MCF 10A (cell line): ENCODE results near the gene ZNF479. TPM values are rescaled to one million over a fixed set of nuclear protein-coding genes. Genes with fewer than 3 reads are reported as not detected.
"Not testable (repeated sequence)": the region's sequence is repeated elsewhere in the genome, so short reads cannot be mapped to it uniquely, and the experiment has no call there.

Experiments used
- Bru-seq: library from RNA; stranded (reverse); fragments of 400-500 nt; gene quantifications from one replicate; lab custom pipeline; 2021; lab: Mats Ljungman, UMichigan
- BruChase-seq, 2 experiments: library from RNA; stranded (reverse); fragments of 400-500 nt; gene quantifications; one replicate each; lab custom pipeline; 2021; lab: Mats Ljungman, UMichigan
- BruUV-seq: library from RNA; stranded (reverse); fragments of 400-500 nt; replicated peaks from 2 replicates; lab custom pipeline; 2021; lab: Mats Ljungman, UMichigan
- CTCF ChIA-PET: fragments of 300-600 bp; sonication (Branson Sonifier 250); formaldehyde crosslinking; extraction: SDS; loops from one replicate; lab custom pipeline; 2021; ENCODE audit warnings: antibody characterized with exemption, inconsistent platforms; lab: Yijun Ruan, JAX
- POLR2A ChIA-PET: fragments of 300-600, 350-650 bp; sonication (Branson Sonifier 250); formaldehyde crosslinking; extraction: SDS; loops from one replicate; lab custom pipeline; 2020; ENCODE audit warnings: antibody characterized with exemption, inconsistent platforms; lab: Yijun Ruan, JAX
- DNase-seq: peaks from one replicate; pipeline ENCODE4 v3.0.0-alpha.2; 2018; ENCODE audit not compliant: unreplicated experiment
- H3K27ac Mint-ChIP-seq: one replicate; pipeline ENCODE4 v1.8.0; 2022; ENCODE audit warnings: mild to moderate bottlenecking, low read depth, mixed read lengths; ENCODE audit not compliant: unreplicated experiment
- H3K27me3 Mint-ChIP-seq: one replicate; pipeline ENCODE4 v1.8.0; 2022; ENCODE audit warnings: mixed read lengths; ENCODE audit not compliant: insufficient read depth, unreplicated experiment
- H3K36me3 Mint-ChIP-seq: one replicate; pipeline ENCODE4 v1.8.0; 2022; ENCODE audit warnings: mild to moderate bottlenecking, moderate library complexity, mixed read lengths; ENCODE audit not compliant: insufficient read depth, unreplicated experiment
- H3K4me1 Mint-ChIP-seq: one replicate; pipeline ENCODE4 v1.8.0; 2022; ENCODE audit warnings: mixed read lengths; ENCODE audit not compliant: insufficient read depth, unreplicated experiment
- H3K4me3 Mint-ChIP-seq: one replicate; pipeline ENCODE4 v1.8.0; 2022; ENCODE audit warnings: mild to moderate bottlenecking, moderate library complexity, mixed read lengths; ENCODE audit not compliant: unreplicated experiment
- H3K9me3 Mint-ChIP-seq: one replicate; pipeline ENCODE4 v1.8.0; 2022; ENCODE audit warnings: mixed read lengths; ENCODE audit not compliant: unreplicated experiment
- intact Hi-C: fragments of 100-400 bp; cut with micrococcal nuclease; formaldehyde crosslinking; loops from 2 replicates; pipeline ENCODE4 v1.14.1; 2022
- long read RNA-seq: library from polyadenylated mRNA; stranded (forward); transcript quantifications from one replicate; pipeline ENCODE4 v2.0.0, GENCODE V29; 2022
- total RNA-seq: library from RNA; stranded (reverse); gene quantifications from 2 replicates; pipeline ENCODE4 v1.2.3, GENCODE V29; 2022
- TF ChIP-seq, protein P1 (sequence below): fragments of 200-600 bp; IDR thresholded peaks from one replicate; pipeline ENCODE4 v1.8.0; 2022; ENCODE audit warnings: antibody characterized with exemption, mild to moderate bottlenecking; ENCODE audit not compliant: unreplicated experiment

The ZNF479 gene
- total RNA-seq (not detected in 2 replicates), Bru-seq, nascent RNA (not detected), BruChase-seq, experiment 1, labeled RNA remaining after a 6-hour chase (not detected), BruChase-seq, experiment 2, labeled RNA remaining after a 2-hour chase (not detected)
- long read RNA-seq, result 0 reads

DNA sequence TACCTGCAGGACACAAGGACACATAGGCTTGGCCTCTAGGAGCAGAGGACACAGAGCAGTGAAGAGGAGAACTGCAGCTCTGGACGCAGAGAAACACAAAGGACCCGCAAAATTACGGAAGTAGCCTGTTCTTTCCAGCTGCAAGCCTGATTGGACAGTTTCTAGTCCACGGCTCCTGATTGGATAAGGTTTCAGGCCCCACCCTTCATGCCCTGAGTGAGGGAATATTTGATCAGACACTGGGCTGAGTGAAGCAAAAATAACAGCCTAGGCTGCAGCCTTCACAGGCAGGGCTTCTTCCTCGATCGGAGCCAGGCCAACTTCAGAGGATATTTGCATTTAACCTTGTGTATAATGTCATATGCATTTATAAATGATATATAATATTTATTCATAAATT is at the start of gene ZNF479:
ZNF479 (minus strand) TSS at position 101 of the 400 bp plus-strand sequence. CDS start 112 bp downstream, outside the sequence.
- H3K4me1 Mint-ChIP-seq, H3K4me3 Mint-ChIP-seq, intact Hi-C loops, H3K36me3 Mint-ChIP-seq, H3K27ac Mint-ChIP-seq, DNase-seq, BruUV-seq, H3K27me3 Mint-ChIP-seq, CTCF ChIA-PET, POLR2A ChIA-PET: not testable (repeated sequence)
- peaks cover 15% of the 10 kb centered on the region for H3K9me3 Mint-ChIP-seq

DNA sequence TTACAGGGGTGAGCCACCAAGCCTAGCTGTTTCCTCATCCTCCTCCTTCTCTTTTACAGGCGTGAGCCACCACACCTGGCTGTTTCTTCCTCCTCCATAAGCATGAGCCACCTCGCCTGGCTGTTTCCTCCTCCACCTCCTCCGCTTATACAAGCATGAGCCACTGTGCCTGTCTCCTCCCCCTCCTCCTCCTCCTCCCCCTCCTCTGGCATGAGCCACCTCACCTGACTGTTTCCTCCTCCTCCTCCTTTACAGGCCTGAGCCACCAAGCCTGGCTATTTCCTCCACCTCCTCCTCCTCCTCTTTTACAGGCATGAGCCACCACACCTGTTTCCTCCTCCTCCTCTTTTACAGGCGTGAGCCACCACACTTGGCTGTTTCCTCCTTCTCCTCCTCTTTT is 49.8 kb upstream of the ZNF479 start:
- POLR2A ChIA-PET, result no interaction called here
- no TSS peak for BruUV-seq

DNA sequence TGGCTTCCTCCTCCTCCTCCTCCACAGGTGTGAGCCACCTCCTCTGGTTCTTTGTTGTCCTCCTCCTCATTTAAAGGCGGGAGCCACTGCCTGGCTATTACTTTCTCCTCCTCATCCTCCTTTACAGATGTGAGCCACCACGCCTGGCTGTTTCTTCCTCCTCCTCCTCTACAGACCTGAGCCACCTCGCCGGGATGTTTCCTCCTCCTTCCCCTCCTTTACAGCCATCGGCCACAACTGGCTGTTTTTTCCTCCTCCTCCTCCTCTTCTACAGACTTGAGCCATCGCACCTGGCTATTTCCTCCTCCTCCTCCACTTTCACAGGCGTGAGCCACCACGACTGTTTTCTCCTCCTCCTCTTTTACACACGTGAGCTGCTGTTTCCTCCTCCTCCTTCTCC is 49.0 kb upstream of the ZNF479 start:
- ChIA-PET POLR2A (no interaction called here), CTCF (no interaction called here)
- Mint-ChIP-seq H3K9me3 (peaks cover 23% of the 10 kb centered on the region), H3K4me1 (no peaks in the 10 kb centered on the region), H3K36me3 (no peaks in the 10 kb centered on the region), H3K4me3 (no peak overlapping the region), H3K27ac (no peak overlapping the region), H3K27me3 (no peaks in the 10 kb centered on the region)
- TF ChIP-seq, protein P1, sequence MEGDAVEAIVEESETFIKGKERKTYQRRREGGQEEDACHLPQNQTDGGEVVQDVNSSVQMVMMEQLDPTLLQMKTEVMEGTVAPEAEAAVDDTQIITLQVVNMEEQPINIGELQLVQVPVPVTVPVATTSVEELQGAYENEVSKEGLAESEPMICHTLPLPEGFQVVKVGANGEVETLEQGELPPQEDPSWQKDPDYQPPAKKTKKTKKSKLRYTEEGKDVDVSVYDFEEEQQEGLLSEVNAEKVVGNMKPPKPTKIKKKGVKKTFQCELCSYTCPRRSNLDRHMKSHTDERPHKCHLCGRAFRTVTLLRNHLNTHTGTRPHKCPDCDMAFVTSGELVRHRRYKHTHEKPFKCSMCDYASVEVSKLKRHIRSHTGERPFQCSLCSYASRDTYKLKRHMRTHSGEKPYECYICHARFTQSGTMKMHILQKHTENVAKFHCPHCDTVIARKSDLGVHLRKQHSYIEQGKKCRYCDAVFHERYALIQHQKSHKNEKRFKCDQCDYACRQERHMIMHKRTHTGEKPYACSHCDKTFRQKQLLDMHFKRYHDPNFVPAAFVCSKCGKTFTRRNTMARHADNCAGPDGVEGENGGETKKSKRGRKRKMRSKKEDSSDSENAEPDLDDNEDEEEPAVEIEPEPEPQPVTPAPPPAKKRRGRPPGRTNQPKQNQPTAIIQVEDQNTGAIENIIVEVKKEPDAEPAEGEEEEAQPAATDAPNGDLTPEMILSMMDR, result no peak
- DNase-seq, result no peak
- intact Hi-C loops, result no loop called here
- no TSS peak for BruUV-seq

More for the DNA sequence above, 49.8 kb upstream of the ZNF479 start:
- intact Hi-C loops, result no loop called here
- Mint-ChIP-seq H3K27me3 (no peaks in the 10 kb centered on the region), H3K9me3 (peaks cover 23% of the 10 kb centered on the region), H3K36me3 (no peaks in the 10 kb centered on the region), H3K4me1 (no peaks in the 10 kb centered on the region), H3K27ac (no peak overlapping the region), H3K4me3 (no peak overlapping the region)
- TF ChIP-seq, protein P1, result no peak
- CTCF ChIA-PET, result interaction anchor here (0.7 kb wide), 1 partner anchor 84 kb away, joined by 3 read pairs; no protein-coding TSS in a partner anchor
- DNase-seq, result no peak

DNA sequence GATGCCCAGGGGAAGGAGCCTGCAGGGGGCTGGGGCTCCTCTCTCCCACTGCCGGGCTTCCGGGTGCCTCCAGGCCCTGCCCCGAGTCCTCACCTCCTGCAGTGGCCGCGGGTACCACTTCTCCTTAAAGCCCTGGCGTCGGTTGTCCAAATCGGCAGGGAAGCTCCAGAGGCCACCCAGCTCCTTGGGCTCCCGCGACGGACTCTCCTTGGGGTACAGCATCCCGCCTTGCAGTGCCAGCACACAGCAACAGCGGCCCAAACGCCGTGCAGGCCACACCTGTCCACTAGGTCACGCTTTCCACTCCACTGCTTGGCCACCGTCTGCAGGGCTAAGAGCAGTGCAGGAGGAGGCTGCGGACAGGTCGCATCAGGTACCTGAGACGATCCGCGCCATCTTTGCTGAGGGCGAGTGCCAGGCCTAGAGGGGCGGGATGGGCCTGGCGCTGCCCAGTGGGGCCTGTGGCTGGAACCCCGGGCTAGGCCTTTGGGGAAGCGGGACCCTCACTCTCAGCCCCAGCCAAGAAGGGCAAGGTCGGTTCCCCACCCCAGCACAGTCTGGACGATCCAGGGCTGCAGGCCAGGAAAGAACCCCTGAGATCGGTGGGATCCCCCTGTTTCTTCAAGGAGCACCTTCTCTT is 47.7 kb upstream of the ZNF479 start:
- TF ChIP-seq, protein P1, result no peak
- Mint-ChIP-seq H3K27ac (no peak overlapping the region), H3K9me3 (peaks cover 23% of the 10 kb centered on the region), H3K27me3 (no peaks in the 10 kb centered on the region), H3K4me3 (no peak overlapping the region), H3K36me3 (no peaks in the 10 kb centered on the region), H3K4me1 (no peaks in the 10 kb centered on the region)
- DNase-seq, result no peak
- ChIA-PET POLR2A (no interaction called here), CTCF (no interaction called here)
- intact Hi-C loops, result no loop called here
- BruUV-seq, result no TSS peak
